Activated CD4-positive, alpha-beta memory T cell treated with anti-CD3 and anti-CD28 coated beads, Interleukin-2, amount 10 ng/mL, durations not matched to agents 7 days and 5 days (primary cell): Measurements from ENCODE around the gene TADA2A. TPM values are rescaled to one million over a fixed set of nuclear protein-coding genes. Genes with fewer than 3 reads are reported as not detected.

Experiments used
- CTCF ChIA-PET: fragments of 350-600 bp; sonication (Branson Sonifier 250); formaldehyde crosslinking; loops from one replicate; lab custom pipeline; 2021; ENCODE audit warnings: antibody characterized with exemption, inconsistent platforms; lab: Charles Lee
- POLR2A ChIA-PET: fragments of 350-600 bp; sonication (Branson Sonifier 250); formaldehyde crosslinking; loops from one replicate; lab custom pipeline; 2021; ENCODE audit warnings: antibody characterized with exemption; lab: Charles Lee
- DNase-seq: peaks from one replicate; pipeline ENCODE4 v3.0.0-alpha.2; 2020
- H3K27ac Mint-ChIP-seq: one replicate; pipeline ENCODE4 v1.8.0; 2021; ENCODE audit warnings: mild to moderate bottlenecking, mixed read lengths
- H3K27me3 Mint-ChIP-seq: one replicate; pipeline ENCODE4 v1.8.0; 2021; ENCODE audit warnings: mixed read lengths
- H3K36me3 Mint-ChIP-seq: one replicate; pipeline ENCODE4 v1.8.0; 2021; ENCODE audit warnings: low read depth, mixed read lengths
- H3K4me1 Mint-ChIP-seq: one replicate; pipeline ENCODE4 v1.8.0; 2021; ENCODE audit warnings: mixed read lengths
- H3K4me3 Mint-ChIP-seq: one replicate; pipeline ENCODE4 v1.8.0; 2021; ENCODE audit warnings: mild to moderate bottlenecking, mixed read lengths
- H3K9me3 Mint-ChIP-seq: one replicate; pipeline ENCODE4 v1.8.0; 2021; ENCODE audit warnings: mixed read lengths
- total RNA-seq, 2 experiments: library from RNA; stranded (reverse); gene quantifications; one replicate each; pipeline ENCODE4 v1.2.3, GENCODE V29; 2021

Gene TADA2A
- total RNA-seq, 2 experiments from 2014 or later = 42.5 to 43.0 TPM

- POLR2A ChIA-PET = no interaction called here
- no peak for DNase-seq
- no peaks in the 10 kb centered on the region for H3K27me3 Mint-ChIP-seq
- no peaks in the 10 kb centered on the region for H3K9me3 Mint-ChIP-seq
- H3K27ac Mint-ChIP-seq = peak overlapping the region; percentile 21
- peaks cover 72% of the 10 kb centered on the region for H3K36me3 Mint-ChIP-seq
- no peak overlapping the region for H3K4me3 Mint-ChIP-seq
- H3K4me1 Mint-ChIP-seq = peaks cover 21% of the 10 kb centered on the region
- CTCF ChIA-PET = interaction anchor here (1.2 kb wide), 1 partner anchor 149 kb away, joined by 3 read pairs; no protein-coding TSS in a partner anchor
Observed at GRCh38 chr17:37521821-37522220, 115.1 kb downstream of the TADA2A start.

DNA sequence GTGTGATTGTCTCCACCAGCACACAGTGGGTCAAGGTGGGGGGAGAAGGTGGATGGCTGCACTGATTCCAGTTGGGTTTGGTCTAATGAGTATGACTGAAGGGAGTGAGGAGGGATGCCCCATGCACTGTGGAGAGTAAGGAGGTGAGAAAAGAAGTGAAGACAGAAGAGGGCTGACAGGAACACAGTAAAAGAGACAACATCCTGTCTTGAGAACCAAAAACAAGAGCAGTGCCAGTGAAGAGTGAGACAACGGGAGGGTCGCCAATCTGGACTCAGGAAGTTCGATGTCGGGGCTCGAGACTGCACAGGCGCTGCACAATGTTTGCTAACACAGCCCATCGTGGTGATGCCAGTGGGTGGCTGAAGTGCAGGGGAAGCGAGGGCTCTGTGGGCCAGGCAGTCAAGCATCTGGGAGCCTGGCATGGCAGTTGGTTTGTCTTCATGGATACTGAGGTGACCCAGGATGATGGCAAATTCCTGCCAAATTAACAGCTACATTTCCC lies 117.1 kb downstream of the TADA2A start:
- no peak for DNase-seq
- POLR2A ChIA-PET = no interaction called here
- H3K4me1 Mint-ChIP-seq = peaks cover 21% of the 10 kb centered on the region
- H3K9me3 Mint-ChIP-seq = no peaks in the 10 kb centered on the region
- no peaks in the 10 kb centered on the region for H3K27me3 Mint-ChIP-seq
- peaks cover 68% of the 10 kb centered on the region for H3K36me3 Mint-ChIP-seq
- no peak overlapping the region for H3K4me3 Mint-ChIP-seq
- CTCF ChIA-PET = interaction anchor here (1.7 kb wide), 1 partner anchor 150 kb away, joined by 5 read pairs; no protein-coding TSS in a partner anchor
- H3K27ac Mint-ChIP-seq = peak overlapping the region; percentile 61

- H3K27ac Mint-ChIP-seq = no peak overlapping the region
- POLR2A ChIA-PET = no interaction called here
Observed at GRCh38 chr17:37527249-37527851, 120.7 kb downstream of the TADA2A start.

More at GRCh38 chr17:37527249-37527851, 120.7 kb downstream of the TADA2A start:
- Mint-ChIP-seq H3K4me1 (peaks cover 5% of the 10 kb centered on the region), H3K36me3 (peaks cover 68% of the 10 kb centered on the region), H3K4me3 (no peak overlapping the region), H3K27me3 (no peaks in the 10 kb centered on the region), H3K9me3 (no peaks in the 10 kb centered on the region)
- CTCF ChIA-PET = interaction anchor here (0.8 to 2.3 kb wide), 7 partner anchors 8 to 289 kb away, joined by 3 to 13 read pairs (median 4); partner anchors contain the start of gene SYNRG
- DNase-seq = no peak

Other genes starting within 250 kb of the TADA2A start
- not detected for gene C17orf78, start 30.9 kb upstream of the TADA2A start, total RNA-seq
- gene ACACA, start 50 bp upstream of the TADA2A start, total RNA-seq = 10 to 100 TPM; 38.6 to 46.3 TPM
- 10 to 100 TPM; 14.6 to 16.3 TPM for gene DUSP14, start 83.0 kb downstream of the TADA2A start, total RNA-seq
- 100 to 1,000 TPM; 106 to 113 TPM for gene SYNRG, start 202.5 kb downstream of the TADA2A start, total RNA-seq
- gene DDX52, start 236.6 kb downstream of the TADA2A start, total RNA-seq = 10 to 100 TPM; 26.3 to 28.0 TPM